ENCODE results near the gene CRTAP.
"Not testable (repeated sequence)": the region's sequence is repeated elsewhere in the genome, so short reads cannot be mapped to it uniquely, and the experiment has no call there.

The CRTAP gene

DNA sequence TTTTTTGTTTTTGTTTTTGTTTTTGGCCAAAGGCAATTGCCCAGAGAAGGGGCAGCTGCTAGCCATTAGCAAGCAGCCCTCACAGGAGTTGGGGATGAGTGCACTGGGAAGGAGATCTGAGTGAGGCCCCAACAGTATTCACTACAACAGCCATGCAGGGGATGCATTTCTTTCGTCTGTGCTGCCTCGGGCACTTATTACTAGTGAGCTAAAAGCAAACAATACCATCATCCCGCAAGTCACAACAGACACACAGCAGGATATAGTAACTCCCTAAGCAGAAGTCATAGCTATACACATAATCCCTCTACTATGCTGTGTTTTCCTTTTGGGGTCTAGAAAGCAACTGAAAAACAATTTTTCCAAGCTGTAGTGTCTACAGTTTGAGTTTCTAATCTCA lies 27.2 kb downstream of the CRTAP start:
- no peak for DNase-seq (ENCODE audit: low spot score)

DNA sequence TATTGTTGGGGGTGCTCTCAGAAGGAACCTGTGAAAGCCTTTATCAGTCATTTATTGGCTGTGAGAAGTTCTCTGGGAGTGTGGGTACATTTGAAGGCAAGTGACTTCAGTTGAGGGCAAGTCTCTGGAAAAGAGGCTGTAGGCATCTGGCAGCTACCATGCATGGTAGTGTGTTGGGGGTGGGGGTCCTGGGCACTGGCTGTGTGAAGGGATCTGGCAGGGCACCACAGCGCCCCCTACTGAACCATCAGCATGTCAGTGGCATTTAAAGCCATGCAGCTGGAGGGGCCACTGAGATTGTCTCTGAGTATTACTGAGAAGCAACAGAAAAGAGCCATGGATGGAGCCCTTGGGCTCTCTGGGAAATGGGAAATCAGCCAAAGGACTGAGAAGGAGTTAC lies 30.6 kb downstream of the CRTAP start:
- peak; percentile 84 for DNase-seq (ENCODE audit: low spot score)

DNA sequence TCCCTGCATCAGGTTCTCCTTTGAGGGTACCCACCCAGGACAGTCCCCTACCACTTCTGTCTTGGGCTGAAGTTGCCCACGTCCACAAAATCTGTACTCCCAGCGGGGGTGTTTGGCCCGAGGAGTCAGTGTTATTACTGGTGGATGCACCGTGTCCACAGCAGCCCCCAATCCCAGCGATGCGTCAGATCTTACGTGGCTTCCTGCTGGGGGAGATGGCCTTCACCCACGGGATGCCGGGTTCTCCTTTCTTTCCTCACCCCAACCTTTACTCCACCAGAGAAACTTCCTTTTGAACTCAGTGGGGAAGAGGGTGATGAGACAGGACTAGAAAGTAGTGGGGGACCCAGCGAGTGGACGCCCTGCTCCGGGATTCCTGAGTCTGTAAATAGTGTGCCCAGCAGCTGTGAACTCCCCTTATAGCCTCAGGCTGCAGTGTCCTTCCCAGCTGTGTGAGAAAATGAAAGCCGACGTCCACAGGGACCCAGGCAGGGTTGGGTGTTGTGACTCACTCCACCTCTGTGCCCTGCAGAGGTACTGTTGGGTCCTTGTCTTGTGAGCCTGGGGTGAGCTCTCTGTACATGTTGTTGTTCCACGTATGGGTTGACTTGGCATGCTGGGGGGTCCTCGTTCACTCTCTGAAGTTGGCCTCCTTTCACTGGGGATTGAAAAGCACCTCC lies 31.5 kb downstream of the CRTAP start:
- no peak for DNase-seq (ENCODE audit: low spot score)

DNA sequence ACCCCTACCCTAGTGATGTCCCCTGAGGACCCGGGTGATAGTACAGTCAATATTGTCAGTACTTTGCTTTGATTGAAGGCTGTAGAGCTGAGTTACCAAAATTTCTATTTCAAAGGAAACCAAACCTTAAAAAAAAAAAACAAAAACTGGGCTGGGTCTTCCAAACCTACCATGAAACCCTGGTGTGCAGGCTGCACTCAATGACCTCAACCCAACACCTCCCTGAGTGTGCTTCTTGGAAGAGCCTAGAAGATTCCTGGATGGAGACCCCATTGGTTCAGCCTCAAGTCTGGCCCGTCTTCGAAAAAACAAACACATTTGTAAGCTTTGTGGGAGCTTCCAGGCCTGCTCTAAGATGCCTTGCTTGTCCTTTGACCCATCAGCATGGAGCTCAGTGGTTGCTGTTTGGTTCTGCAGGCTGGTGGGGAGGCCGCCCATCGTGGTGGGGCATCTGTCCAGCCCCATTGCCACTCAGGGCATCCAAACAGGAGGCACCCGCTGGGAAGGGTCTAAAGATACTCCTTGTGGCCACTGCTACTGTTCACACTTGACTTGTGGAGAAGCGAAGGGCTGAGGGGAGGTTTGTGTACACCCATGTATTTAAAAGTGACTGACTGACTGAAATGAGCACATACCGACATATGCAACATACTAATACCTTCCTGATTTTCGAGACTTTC lies 32.2 kb downstream of the CRTAP start:
- no peak for DNase-seq (ENCODE audit: low spot score)

DNA sequence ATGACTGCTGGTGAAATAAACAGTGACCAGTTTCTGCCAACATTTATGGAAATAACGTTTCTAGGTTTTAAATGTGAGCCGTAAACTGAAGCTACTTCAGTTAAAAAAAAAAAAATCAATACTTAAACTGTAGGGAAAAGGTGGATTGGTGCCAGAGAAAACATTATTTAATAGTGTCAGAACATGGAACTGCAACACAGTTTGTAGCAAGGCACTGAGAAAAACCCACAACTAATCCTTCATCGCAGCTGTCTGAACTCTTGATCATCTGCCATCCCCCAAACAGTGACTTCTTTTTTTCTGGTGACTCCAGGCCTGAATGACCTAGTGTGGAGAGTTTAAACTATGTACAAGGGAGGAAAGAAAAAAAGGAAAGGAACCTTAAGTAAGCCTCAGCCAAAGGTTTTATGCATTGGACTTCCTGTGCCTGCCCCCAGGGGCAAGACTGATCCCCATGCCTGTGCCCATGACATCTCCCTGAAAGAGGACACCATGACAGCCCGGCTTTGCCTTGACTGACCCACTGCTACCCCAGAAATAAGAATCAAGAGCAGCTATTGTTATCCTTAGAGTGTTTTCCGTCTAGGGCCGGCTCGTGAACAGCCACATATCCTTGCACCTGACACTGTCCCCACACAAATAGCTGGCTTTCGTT lies 33.1 kb downstream of the CRTAP start:
- no peak for DNase-seq (ENCODE audit: low spot score)

DNA sequence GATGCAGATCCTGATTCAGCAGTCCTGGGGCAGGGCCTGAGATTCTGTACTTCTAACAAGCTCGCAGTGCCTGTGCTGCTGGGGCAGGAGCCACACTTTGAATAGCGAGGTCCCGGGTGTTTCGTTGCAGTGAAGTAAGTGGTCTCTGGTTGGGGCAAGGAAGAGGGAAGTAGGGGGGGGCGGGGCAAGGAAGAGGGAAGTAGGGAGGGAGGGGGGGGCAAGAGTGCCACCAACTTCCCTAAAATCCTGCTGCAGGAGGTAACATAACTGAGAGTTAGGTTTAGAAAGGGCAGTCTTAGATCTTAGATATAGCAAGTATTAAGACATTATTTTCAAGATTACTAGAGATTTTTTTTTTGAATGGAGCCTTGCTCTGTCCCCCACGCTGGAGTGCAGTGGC lies 35.5 kb downstream of the CRTAP start:
- DNase-seq (ENCODE audit: low spot score), result no peak

DNA sequence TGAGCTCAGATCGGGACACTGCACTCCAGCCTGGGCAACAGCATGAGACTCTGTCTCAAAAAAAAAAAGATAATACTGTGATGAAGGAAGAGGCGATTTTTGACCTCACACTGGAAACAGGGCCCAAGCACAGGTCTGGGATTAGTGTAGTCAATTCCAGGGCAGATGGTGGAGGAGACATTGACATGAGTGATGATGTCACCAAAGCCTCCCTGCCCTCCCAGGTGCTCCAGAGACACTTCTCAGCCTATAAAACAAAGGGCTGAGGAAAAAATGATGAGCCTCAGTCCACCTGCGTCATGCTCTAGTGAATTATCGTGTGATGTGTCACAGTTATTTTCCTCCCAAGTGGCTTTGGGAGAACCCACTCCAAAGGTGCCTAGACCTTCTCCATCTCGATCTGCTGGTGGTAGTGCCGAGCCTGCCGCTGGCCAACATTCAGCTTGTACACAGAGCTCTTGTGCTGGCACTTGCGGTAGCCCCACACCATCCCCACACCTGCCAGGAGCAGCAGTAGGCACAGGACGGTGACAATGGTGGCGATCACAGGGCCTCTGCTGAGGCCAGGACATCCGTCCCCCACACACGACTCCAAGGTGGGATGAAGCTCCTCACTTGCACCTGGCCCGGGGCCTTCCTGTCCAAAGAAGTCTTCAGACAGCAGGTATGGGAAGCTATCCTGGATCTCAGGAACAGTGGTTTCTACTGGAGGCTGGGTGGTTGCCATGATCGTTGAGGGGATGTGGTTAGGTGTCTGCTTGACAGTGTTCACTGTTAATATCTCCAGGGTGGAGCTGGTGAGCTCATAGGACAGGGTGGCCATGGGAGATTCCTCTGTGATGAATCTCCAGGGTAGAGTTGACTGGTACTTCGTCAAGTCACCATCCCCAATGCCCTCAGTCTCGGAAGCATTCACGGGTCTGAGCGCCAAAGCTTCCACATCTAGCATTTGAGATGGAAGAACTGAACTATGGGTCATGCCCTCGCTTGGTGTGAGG lies 38.8 kb downstream of the CRTAP start:
- DNase-seq (ENCODE audit: low spot score), result no peak

DNA sequence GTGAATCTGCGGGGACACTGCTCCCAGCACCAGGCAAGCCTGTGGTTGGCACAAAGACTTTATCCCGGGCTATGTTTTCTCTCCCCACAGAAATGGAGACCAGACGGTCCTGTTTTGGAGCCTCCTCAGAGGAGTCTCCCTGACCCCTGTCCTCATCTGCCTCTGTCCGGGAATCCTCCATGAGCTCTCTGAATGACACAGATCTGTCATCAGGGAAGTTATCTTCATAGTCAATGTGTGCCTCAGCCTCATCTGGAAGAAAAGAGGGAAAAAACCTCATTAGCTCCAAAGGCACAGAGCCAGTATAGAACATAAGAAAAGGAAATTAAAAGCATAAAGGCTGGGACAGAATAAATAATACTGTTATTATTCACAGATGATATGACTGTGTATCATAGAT lies 40.0 kb downstream of the CRTAP start:
- no peak for DNase-seq (ENCODE audit: low spot score)

DNA sequence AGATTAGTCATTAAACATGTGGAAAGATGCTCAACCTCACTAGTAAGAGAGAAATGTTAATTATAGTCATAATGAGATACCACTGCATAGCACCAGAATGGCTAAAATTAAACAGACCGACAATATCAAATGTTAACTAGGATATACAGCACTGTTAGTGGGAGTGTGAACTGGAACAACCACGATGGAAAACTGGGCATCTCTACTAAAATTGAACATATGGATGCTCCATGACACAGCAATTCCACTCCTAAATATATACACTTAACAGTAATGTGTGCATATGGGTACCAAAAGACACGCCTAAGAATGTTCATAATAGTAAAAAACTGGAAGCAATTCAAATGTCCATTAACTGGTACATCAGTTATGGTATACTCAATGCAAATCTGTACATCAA lies 41.5 kb downstream of the CRTAP start:
- no peak for DNase-seq (ENCODE audit: low spot score)

DNA sequence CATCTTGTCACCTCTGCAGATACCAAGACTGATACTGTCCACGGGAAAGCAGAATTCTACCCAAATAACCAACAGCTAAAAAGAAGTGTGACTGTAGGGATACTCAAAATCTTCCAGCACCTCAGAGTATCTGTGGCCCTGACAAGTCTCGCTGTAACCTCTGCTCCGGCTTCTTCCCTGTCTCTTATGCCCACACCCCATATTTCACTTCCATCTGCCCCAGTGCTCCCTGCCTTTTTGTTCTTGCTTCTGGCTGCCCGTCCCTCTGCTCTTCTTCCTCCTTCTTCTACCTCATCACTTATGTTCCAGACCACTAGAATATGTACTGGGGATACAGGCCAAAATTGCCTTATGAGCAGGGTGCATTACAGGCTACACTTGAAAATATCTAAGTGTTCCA lies 45.4 kb downstream of the CRTAP start:
- DNase-seq (ENCODE audit: low spot score), result no peak

DNA sequence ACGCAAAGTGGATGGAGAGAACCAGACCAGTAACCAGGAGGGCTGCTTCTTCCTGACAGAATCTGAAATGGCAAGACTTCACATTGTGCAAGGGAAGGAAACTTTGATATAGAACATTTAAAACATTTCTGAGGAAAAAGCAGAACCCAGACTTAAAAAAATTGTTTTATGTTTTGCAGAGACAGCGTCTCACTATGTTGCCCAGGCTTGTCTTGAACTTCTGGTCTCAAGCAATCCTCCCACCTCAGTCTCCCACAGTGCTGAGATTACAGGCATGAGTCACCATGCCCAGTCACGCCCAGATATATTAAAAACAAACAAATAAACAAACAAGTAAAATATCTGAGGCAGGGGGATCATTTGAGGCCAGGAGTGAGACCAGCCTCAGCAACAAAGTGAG lies 46.2 kb downstream of the CRTAP start:
- no peak for DNase-seq (ENCODE audit: low spot score)

DNA sequence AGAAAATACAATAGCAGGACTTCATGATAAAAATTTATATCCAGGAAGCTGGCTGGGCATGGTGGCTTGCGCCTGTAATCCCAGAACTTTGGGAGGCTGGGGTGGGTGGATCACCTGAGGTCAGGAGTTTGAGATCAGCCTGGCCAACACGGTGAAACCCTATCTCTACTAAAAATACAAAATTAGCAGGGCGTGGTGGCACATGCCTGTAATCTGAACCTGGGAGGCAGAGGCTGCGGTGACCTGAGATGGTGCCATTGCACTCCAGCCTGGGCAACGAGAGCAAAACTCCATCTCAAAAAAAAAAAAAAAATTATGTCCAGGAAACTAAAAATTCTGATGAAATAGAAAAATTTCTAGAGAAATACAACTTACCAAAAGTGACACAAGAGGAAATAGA lies 48.8 kb downstream of the CRTAP start:
- not testable (repeated sequence) for DNase-seq (ENCODE audit: low spot score)

DNA sequence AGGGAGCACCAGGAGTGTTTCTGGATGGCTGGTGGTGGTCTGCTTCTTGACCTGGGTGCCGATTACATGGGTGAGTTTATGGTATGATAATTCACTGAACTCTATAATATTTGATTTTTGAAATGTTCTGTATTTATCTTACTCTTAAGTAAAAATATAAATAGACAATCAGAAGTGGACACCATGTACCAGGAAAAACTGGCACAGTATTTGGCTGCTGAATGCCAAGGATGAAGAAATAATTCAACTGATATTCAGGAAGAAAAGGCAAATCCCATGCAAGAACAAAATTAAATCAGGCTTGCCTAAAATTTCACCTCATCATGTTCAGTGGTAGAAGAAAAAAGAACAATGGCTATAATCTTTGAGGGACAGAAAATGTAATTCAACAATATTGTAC lies 51.6 kb downstream of the CRTAP start:
- no peak for DNase-seq (ENCODE audit: low spot score)

DNA sequence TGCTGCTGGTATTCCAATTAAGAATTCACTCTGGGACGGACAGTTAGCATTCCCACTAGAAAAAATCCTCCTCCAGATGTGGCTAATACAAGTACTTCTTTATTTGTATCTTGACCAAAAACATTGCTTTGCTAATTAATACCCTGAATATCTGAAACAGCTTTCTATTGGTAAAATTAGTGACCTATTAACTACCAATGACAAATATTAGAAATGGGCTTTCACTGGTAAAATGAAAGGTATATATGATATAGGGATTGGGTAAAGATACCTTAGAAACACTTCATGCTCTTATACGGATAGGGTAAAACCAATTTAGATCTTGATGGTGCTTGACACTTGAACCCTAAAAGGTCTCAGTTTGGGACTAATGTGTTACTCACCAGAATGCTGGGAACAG lies 52.3 kb downstream of the CRTAP start:
- no peak for DNase-seq (ENCODE audit: low spot score)

DNA sequence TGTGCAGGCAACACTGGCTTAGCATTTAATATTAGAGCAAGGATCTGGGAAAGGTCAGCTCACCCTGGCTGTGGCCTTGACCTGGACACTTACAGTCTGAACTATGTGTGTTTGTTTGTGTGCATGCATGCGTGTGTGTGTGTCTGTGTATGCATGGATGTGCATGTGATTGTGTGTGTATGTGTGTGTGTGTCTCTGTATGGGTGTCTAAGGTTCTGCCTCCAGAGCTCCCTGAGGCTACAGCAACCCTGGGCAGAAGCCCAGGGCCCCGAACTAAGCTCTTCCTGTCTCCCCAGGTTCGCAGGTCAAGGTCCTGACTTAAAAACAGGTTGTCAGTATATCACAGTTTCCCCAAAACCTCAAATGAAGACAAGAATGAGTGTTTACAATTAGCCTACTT lies 53.5 kb downstream of the CRTAP start:
- DNase-seq (ENCODE audit: low spot score), result no peak

DNA sequence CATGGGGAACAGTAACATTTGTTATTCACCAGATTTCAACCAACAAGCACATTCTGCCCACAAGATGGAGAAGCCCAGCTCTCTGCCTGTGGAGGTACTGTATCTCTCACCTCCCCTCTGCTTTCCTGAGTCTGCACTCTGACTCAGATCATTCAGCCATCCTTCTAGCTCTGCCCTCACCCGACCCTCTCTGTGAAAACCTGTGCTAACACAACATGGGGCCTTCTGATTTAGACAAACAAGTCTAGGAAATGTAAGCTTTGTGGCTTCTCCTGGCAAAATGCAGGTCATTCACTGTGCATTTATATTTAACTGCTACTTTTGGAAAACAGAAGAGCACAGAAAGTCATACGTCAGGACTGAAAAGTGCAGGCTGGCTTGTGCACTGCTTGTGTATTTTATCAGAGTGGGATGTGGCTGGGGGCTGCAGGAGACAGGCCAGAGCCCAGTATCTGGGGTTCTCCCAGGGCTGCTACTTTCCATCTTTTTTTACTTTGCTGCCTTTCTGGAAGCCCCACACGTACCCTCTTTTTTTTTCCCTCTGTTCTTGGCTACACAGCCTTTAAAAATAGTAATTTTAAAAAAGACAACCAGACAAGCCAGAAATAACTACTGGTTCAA lies 54.0 kb downstream of the CRTAP start:
- DNase-seq (ENCODE audit: low spot score), result no peak

DNA sequence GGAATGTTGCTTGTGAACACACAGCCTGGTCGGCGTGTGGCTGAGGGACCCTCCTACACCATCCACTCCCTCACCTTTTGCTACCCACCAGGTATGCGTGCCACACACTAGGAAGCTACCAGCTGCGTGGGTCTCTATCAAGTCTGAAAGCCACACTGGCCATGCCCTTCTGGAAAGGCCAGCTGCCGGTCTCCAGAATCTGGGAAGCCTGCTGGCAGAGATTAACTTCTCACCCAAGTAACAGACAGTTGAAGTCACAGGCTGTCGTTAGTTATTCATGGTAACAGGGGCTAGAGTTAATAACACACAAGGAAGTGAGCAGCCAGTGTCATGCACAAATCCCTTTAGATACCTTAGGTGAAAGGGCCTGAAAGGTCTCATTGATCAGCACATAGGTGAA lies 56.7 kb downstream of the CRTAP start:
- DNase-seq (ENCODE audit: low spot score), result no peak

DNA sequence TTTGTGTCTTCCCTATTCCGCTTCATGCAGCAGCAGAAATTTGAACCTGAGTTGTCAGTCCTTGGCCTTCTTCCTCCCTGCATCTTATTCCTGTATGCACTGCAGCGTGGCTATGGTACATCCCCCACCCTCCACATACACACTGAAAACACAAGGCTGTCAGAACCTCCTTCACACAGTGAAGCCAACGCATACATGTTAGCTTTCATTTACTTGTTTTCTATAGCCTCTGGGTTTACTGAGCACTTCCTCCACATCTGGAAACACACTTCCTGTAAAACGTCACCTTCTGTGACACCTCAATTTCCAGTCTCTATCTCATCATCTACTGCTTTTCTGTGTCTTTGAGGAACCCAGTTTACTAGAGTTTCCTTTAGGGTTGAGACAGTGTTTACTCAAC lies 57.8 kb downstream of the CRTAP start:
- no peak for DNase-seq (ENCODE audit: low spot score)

DNA sequence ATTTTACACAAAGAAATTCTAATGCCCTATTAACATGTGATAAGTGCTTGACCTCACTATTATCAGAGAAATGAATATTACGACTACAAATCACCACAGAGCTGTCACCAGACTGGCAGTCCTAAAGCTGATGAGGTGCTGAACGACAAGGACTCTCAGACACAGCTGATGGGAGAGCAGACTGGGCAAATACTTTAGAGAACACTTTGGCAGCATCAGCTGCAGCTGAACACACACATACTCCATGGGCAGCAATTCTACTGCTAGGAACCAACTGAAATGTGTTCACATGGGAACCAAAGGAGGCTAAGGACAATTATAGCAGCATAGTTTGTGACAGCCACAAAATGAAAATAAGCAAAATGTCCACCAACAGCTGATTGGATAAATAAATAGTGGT lies 59.3 kb downstream of the CRTAP start:
- no peak for DNase-seq (ENCODE audit: low spot score)

DNA sequence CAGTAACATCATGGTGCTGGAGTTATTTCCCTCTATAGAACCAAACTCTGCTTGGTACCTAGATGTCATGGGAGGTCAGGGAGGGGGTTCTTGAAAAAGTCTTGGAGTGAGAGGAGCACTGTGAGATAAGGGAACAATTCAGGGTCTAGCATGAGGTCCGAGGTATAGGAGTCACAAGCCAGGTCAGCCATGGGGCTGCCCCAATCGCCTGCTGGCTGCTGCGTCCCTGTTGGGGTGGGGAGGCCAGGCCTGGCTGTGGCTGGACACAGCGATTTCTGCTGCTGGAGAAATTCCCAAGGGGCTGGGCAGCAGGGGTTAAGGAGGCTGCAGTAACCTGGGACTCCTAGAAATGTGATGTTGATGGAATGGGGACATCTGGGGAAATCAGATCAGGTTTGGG lies 59.9 kb downstream of the CRTAP start:
- no peak for DNase-seq (ENCODE audit: low spot score)

DNA sequence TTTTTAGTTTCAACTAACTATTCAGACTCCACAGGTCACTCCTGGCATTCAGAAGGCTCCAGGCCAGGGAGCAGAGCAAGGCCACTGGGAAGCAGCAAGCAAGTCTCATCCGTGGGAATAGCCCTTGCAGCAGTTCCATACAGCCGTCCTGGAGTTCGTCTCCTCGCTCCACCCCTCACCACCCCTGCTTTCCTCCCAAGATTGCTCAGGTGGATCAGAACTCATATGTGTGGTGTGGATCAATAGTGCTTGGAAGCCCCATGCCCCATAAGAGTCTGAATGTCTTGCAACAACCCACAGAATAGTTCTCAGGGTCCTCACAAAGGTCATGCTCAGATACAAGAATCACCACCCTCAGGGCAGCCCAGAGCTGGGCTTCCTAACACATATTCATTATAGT lies 60.3 kb downstream of the CRTAP start:
- no peak for DNase-seq (ENCODE audit: low spot score)

Data from iPS-NIHi11 (cell line).